BJ (cell line): Measurements from ENCODE around the gene CDKN1A. TPM values are rescaled to one million over a fixed set of nuclear protein-coding genes. Genes with fewer than 3 reads are reported as not detected.

Source experiments
- CTCF ChIA-PET: fragments of 350-600 bp; formaldehyde crosslinking; extraction: SDS; loops from one replicate; lab custom pipeline; 2021; ENCODE audit warnings: antibody characterized with exemption, inconsistent platforms; lab: Yijun Ruan, JAX
- POLR2A ChIA-PET: fragments of 300-600 bp; sonication (Branson Sonifier 250); formaldehyde crosslinking; extraction: SDS; loops from one replicate; lab custom pipeline; 2021; ENCODE audit warnings: antibody characterized with exemption; lab: Charles Lee
- DNase-seq: peaks from one replicate; pipeline ENCODE4 v3.0.0-alpha.2; 2011; ENCODE audit warnings: low read depth
- H3K27me3 ChIP-seq: 2 replicates; pipeline ENCODE4 v1.6.0; 2011; ENCODE audit warnings: low read length; ENCODE audit not compliant: control insufficient read depth, insufficient read depth
- H3K36me3 ChIP-seq: 2 replicates; pipeline ENCODE4 v1.5.1; 2011; ENCODE audit warnings: low read length; ENCODE audit not compliant: control insufficient read depth, insufficient read depth
- H3K4me3 ChIP-seq: 2 replicates; pipeline ENCODE4 v1.5.1; 2011; ENCODE audit warnings: low read depth, mild to moderate bottlenecking, control low read depth, low read length
- polyA plus RNA-seq: library from polyadenylated mRNA; depleted of rRNA; stranded (reverse); fragments of >200 nt; gene quantifications from 2 replicates; pipeline ENCODE4 v1.2.3, GENCODE V29; 2011
- TF ChIP-seq, protein P1 (sequence below): IDR thresholded peaks from 2 replicates; pipeline ENCODE4 v1.5.1; 2011; ENCODE audit warnings: low read depth, mild to moderate bottlenecking, control low read depth, inconsistent platforms, low read length, moderate library complexity; ENCODE audit not compliant: insufficient read depth

CDKN1A gene
- polyA plus RNA-seq, 1 experiment = 820 TPM

DNA sequence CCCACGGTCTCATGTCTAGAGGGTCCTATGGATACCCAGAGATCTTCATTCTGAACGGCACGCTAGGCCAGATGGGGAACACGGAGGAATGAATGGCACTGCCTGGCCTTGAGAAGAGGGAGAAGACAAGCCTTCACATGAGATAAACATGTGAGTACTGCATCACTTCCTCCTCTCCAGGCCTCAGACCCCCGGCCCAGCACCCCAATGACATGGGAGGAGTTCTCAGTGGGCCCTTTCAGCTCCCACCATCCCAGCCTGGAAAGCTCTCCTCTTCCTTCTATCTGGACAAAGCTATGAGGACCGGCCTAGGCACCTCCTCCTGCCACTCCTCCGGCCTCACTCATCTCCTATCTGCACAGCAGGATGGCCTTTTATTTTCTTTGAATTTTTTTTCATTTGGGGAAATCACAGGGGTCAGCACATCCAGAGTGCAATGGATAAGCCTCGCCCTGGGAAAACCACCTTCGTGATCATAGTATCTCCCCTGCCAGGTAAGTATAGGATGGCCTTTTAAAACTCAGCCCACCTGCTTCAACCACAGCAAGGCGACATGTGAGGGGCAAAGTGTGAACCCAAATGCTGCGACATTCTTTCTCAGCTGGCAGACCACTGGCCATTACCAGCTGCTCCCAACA, 39.2 kb upstream of the CDKN1A start:
- TF ChIP-seq, protein P1, sequence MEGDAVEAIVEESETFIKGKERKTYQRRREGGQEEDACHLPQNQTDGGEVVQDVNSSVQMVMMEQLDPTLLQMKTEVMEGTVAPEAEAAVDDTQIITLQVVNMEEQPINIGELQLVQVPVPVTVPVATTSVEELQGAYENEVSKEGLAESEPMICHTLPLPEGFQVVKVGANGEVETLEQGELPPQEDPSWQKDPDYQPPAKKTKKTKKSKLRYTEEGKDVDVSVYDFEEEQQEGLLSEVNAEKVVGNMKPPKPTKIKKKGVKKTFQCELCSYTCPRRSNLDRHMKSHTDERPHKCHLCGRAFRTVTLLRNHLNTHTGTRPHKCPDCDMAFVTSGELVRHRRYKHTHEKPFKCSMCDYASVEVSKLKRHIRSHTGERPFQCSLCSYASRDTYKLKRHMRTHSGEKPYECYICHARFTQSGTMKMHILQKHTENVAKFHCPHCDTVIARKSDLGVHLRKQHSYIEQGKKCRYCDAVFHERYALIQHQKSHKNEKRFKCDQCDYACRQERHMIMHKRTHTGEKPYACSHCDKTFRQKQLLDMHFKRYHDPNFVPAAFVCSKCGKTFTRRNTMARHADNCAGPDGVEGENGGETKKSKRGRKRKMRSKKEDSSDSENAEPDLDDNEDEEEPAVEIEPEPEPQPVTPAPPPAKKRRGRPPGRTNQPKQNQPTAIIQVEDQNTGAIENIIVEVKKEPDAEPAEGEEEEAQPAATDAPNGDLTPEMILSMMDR = no peak

DNA sequence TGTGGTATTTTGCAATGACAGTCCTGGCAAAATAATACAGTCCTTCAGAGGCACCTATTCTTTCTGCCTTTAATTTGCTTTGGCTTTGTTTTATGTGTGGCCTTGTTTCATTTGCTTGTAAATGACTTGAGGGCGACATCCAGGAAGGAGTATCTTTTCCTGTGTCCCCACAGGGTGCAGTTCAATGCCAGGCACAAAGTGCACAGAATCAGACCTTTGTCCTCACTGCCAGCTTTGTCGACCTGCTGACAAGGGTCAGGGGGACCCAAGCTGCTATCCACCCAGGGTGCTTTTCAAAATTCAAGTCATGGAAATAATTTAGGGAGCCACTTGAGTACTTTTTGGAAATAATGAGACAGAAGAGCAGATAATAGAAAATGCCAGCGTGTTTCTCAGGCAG, 37.0 kb upstream of the CDKN1A start:
- ChIA-PET CTCF (interaction anchor here (0.8 kb wide), 1 partner anchor 19 kb away, joined by 3 read pairs; no protein-coding TSS in a partner anchor), POLR2A (no interaction called here)
- no peak for DNase-seq
- Histone ChIP-seq H3K36me3 (no peaks in the 10 kb centered on the region), H3K4me3 (no peak overlapping the region), H3K27me3 (no peaks in the 10 kb centered on the region)
- TF ChIP-seq, protein P1 = no peak

More for the DNA sequence above, 39.2 kb upstream of the CDKN1A start:
- ChIA-PET POLR2A (no interaction called here), CTCF (interaction anchor here (1.6 kb wide), 1 partner anchor 14 kb away, joined by 3 read pairs; no protein-coding TSS in a partner anchor)
- no peak overlapping the region for H3K4me3 ChIP-seq
- H3K27me3 ChIP-seq = no peaks in the 10 kb centered on the region
- H3K36me3 ChIP-seq = no peaks in the 10 kb centered on the region
- DNase-seq = no peak

DNA sequence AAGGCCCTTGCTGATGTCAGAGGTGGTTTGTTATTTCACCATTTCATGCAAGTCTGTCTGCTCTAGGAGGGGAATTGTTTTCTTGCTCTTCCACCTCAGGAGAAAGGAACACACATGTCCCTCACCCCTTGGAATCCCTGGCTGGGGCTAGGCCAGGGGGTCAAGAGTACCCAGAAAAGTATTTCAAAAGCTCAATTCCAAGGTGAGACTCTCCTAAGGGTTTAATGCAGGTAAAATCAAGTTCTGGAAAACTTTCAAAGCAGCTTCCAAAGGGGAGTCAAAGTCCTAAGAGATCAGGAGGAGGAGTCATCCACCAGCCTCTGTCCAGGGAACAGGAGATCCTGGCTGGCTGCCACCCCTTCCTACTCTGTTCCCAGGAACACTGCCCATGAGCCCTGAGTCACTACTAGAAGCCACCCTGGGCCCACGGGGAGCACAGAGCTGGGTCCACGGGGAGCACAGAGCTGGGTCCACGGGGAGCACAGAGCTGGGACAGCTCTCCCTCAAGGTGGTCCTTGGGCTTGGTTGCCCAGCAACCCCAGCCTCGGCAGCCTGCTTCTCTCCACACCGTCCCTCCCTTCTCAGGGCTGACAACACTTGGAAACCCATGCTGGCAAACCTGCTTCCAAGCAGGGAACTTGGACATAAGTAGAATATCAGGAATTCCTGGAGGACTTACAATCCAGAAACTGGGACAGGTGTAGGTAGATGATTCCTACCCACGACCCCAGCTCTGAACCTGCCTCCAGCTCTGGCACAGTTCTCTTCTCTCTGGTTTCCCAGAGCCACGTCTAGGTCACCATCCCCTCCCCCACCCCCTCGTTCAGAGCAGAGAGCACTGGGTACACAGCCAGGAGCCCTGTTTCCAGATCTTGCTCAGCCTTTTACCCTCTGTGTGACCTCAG, 35.3 kb upstream of the CDKN1A start:
- ChIA-PET CTCF (interaction anchor here (1.3 to 3.3 kb wide), 3 partner anchors 12 to 28 kb away, joined by 5 to 18 read pairs (median 8); no protein-coding TSS in a partner anchor), POLR2A (interaction anchor here (0.6 kb wide), 1 partner anchor 142 kb away, joined by 4 read pairs; no protein-coding TSS in a partner anchor)
- TF ChIP-seq, protein P1 = no peak
- Histone ChIP-seq H3K27me3 (no peaks in the 10 kb centered on the region), H3K36me3 (no peaks in the 10 kb centered on the region), H3K4me3 (no peak overlapping the region)
- DNase-seq = no peak

DNA sequence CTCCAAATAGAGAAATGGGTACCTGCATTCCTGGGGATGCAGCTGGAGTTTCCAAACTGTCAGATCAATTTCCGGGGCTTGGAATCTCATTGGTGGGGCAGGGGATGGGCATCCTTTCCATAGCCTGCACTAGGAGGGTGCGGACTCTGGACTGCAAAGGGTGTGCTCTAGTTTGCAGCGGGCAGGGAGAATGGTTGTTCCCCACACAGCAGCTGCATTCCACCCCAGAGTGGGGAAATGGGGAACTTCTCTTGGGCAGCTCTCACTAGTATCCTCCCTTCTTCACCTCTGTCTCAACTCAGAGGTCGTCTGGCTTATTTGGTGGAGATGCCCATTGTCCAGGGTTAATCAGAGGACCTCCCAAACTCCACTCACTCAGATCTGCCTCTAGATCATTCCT, 34.5 kb upstream of the CDKN1A start:
- CTCF ChIA-PET = interaction anchor here (0.6 to 3.3 kb wide), 5 partner anchors 13 to 964 kb away, joined by 3 to 18 read pairs (median 5); no protein-coding TSS in a partner anchor
- H3K36me3 ChIP-seq = no peaks in the 10 kb centered on the region
- no peak for DNase-seq
- H3K4me3 ChIP-seq = no peak overlapping the region
- POLR2A ChIA-PET = no interaction called here
- no peaks in the 10 kb centered on the region for H3K27me3 ChIP-seq
- TF ChIP-seq, protein P1 = no peak

DNA sequence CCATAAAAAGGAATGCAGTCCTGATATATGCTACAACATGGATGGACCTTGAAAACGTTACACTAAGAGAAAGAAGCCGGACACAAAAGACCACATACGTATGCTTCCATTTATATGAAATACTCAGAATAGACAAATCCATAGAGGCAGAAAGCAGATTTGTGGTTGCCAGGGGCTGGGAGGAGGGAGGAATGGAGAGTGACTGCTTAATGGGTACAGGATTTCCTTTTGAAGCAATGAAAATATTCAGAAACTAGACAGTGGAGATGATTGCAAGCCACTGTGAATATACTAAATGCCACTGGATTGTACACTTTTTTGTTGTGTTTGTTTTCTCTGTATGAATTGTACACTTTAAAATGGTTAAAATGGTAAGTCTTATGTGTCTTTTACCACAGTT, 29.4 kb upstream of the CDKN1A start:
- Histone ChIP-seq H3K4me3 (no peak overlapping the region), H3K27me3 (peaks cover 2% of the 10 kb centered on the region; the same call in 1 of the 2 replicates), H3K36me3 (no peaks in the 10 kb centered on the region)
- TF ChIP-seq, protein P1 = no peak
- DNase-seq = no peak
- CTCF ChIA-PET = interaction anchor here (1.2 kb wide), 1 partner anchor 13 kb away, joined by 3 read pairs; no protein-coding TSS in a partner anchor
- POLR2A ChIA-PET = no interaction called here
